Right lobe of liver (tissue), 6 donors: ENCODE measurements around the gene RIMBP2. TPM values are rescaled to one million over a fixed set of nuclear protein-coding genes. Genes with fewer than 3 reads are reported as not detected.
"Not testable (repeated sequence)": the region's sequence is repeated elsewhere in the genome, so short reads cannot be mapped to it uniquely, and the experiment has no call there.

Experiments
- ATAC-seq, 4 donors: fragments of 200-7000 bp; cut with Tn5 transposase; one replicate each; pipeline ENCODE4 v1.9.1; 2020; ENCODE audit warnings: mild to moderate bottlenecking in 4 of 4, moderate library complexity in 4 of 4
- DNase-seq, 3 donors: peaks; one replicate each; pipeline ENCODE4 v3.0.0-alpha.2; 2020
- H3K27ac ChIP-seq, 3 donors: fragments of 200-600 bp; one replicate each; pipeline ENCODE4 v1.8.0; 2022
- H3K27me3 ChIP-seq, 2 donors: fragments of 200-600 bp; one replicate each; pipeline ENCODE4 v1.8.0; 2022
- H3K36me3 ChIP-seq, 4 donors: fragments of 200-600 bp; sonication (generic) in 1 of 4; one replicate each; pipeline versions ENCODE4 v1.5.1 to v1.8.0; 2017 to 2022; ENCODE audit warnings: control low read depth in 1 of 4
- H3K4me1 ChIP-seq, 4 donors: fragments of 200-600 bp; sonication (generic) in 1 of 4; one replicate each; pipeline versions ENCODE4 v1.5.1 to v1.8.0; 2017 to 2022; ENCODE audit warnings: control low read depth in 1 of 4
- H3K4me3 ChIP-seq, 3 donors: fragments of 200-600 bp; one replicate each; pipeline ENCODE4 v1.8.0; 2022
- H3K9me3 ChIP-seq, 4 donors: fragments of 200-600 bp; sonication (generic) in 1 of 4; one replicate each; pipeline versions ENCODE4 v1.5.1 to v1.8.0; 2017 to 2022; ENCODE audit warnings: control low read depth in 1 of 4
- POLR2A ChIP-seq: fragments of 450-650 bp; IDR thresholded peaks from one replicate; pipeline ENCODE4 v1.6.1; 2017; ENCODE audit warnings: antibody characterized with exemption, mild to moderate bottlenecking
- WGBS: methylation state at CpG from one replicate; pipeline ENCODE4 v1.1.6; 2018; ENCODE audit warnings: low coverage, low lambda C conversion rate; ENCODE audit not compliant: insufficient coverage; ENCODE audit errors: missing lambda C conversion rate; 5-methylcytosine and 5-hydroxymethylcytosine counted together
- intact Hi-C, 2 donors: fragments of 100-400 bp; cut with DNase I; formaldehyde crosslinking; loops; one replicate each; pipeline versions ENCODE4 v1.11.2 to v1.14.1; 2022
- total RNA-seq, 6 experiments: library from RNA; depleted of rRNA in 2 of 6; stranded (reverse); fragments of >200 nt in 2 of 6; fragmentation: NEBNext Ultra II Directional in 3 of 6; extraction: Animal tissue kit (Norgen Biotek cat#: 25700) in 3 of 6; gene quantifications; one replicate each; pipeline versions ENCODE4 v1.1.0 to v1.2.4, GENCODE V29; 2016 to 2023
- TF ChIP-seq, protein P1 (sequence below), 4 donors: fragments of 200-600 bp in 3 of 4; fragments of 450-650 bp in 1 of 4; IDR thresholded peaks; one replicate each; pipeline versions ENCODE4 v1.5.1 to v1.8.0; 2016 to 2022; ENCODE audit warnings: antibody characterized with exemption in 4 of 4, mild to moderate bottlenecking in 2 of 4
- donor health status: DM: no; HTN: yes; CAD: no.
- donor health status: DM: no; HTN: no; CAD: no.
- donor health status: DM: no; HTN: no; CAD: no.
- donor health status: DM: no; HTN: yes; CAD: no.
- donor health status: DM: no; HTN: yes; CAD: no.

Gene RIMBP2
- total RNA-seq, 6 experiments from 2014 or later, result 0.04 to 0.19 TPM; not detected in 4

DNA sequence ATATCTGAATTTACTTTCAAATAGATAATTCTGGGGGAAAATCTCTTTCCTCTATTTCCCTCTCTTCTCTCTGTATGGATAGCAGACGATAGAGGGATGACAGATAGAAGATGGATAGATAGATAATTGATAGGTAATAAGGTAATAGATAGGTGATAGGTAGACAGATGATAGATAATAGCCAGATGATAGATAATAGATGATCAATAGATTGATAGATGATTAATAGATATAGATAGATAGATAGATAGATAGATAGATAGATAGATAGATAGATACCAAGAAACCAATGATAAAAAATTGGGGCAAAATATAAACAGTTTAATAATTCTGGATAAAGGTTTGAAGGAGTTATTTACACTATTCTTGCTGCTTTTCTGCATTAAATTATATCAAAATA is 26.6 kb upstream of the RIMBP2 start:
- intact Hi-C loops, result no loop called here
- H3K27me3 ChIP-seq, result no peaks in the 10 kb centered on the region
- no peak overlapping the region for H3K27ac ChIP-seq
- ATAC-seq (no peak), DNase-seq (no peak)
- no peak overlapping the region for H3K4me3 ChIP-seq
- no peaks in the 10 kb centered on the region for H3K9me3 ChIP-seq
- H3K36me3 ChIP-seq, result no peaks in the 10 kb centered on the region
- peaks cover 0 to 13% (median 3%) of the 10 kb centered on the region in 4 donors for H3K4me1 ChIP-seq
- WGBS, result 50% methylated on average over 1 of the region's 1 CpG
- TF ChIP-seq, protein P1, sequence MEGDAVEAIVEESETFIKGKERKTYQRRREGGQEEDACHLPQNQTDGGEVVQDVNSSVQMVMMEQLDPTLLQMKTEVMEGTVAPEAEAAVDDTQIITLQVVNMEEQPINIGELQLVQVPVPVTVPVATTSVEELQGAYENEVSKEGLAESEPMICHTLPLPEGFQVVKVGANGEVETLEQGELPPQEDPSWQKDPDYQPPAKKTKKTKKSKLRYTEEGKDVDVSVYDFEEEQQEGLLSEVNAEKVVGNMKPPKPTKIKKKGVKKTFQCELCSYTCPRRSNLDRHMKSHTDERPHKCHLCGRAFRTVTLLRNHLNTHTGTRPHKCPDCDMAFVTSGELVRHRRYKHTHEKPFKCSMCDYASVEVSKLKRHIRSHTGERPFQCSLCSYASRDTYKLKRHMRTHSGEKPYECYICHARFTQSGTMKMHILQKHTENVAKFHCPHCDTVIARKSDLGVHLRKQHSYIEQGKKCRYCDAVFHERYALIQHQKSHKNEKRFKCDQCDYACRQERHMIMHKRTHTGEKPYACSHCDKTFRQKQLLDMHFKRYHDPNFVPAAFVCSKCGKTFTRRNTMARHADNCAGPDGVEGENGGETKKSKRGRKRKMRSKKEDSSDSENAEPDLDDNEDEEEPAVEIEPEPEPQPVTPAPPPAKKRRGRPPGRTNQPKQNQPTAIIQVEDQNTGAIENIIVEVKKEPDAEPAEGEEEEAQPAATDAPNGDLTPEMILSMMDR (IDR thresholded peaks at IDR 0.05), result no peak
- no peak for TF ChIP-seq POLR2A

DNA sequence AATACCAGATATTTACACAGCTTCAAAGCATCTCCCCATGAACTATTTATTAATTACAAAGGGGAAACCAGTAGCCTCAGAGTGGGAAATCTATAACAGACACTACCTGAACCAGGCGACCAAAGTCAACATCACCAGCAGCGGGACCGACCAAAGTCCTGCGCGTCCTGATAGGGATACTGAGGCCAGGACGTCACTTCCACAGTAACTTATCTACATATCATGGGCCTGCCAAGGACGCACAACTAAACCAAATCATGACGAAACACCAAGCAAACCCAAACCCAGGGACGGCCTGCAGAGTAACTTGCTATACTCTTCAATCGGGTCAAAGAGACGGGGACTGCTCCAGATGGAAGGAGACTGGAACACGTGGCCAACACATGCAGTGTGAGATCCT is 26.0 kb upstream of the RIMBP2 start:
- intact Hi-C loops, result no loop called here
- peaks cover 0 to 11% (median 2%) of the 10 kb centered on the region in 4 donors for H3K4me1 ChIP-seq
- H3K27me3 ChIP-seq, result no peaks in the 10 kb centered on the region
- 66% methylated on average over 8 of the region's 12 CpGs for WGBS
- TF ChIP-seq POLR2A, result no peak
- TF ChIP-seq, protein P1 (IDR thresholded peaks at IDR 0.05), result no peak
- H3K9me3 ChIP-seq, result no peaks in the 10 kb centered on the region
- no peak for DNase-seq
- ATAC-seq, result peak in 1 of 4 donors; percentile 60
- H3K36me3 ChIP-seq, result no peaks in the 10 kb centered on the region
- H3K4me3 ChIP-seq, result no peak overlapping the region
- H3K27ac ChIP-seq, result no peak overlapping the region

DNA sequence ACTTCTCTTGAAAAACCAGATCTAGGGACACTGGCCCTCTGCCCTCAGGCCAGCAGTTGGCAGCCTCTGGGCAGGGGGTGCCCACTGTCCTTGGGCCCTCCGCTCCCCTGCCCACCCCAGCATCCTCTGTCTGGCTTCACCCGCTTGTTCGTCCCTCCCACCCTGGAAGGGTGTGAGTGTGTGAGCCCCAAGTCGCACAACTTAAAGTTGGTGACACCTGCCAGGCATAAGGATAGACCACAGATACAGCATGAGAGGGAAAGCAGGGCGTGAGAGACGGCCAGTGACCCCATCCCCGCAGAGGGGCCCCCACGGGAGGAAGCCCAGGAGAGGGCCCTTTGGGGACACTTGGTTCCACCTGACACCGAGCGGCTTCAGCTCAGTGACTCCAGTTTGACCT is 23.5 kb upstream of the RIMBP2 start:
- WGBS, result 34% methylated on average over 2 of the region's 10 CpGs
- no peak for DNase-seq
- no peak for ATAC-seq

DNA sequence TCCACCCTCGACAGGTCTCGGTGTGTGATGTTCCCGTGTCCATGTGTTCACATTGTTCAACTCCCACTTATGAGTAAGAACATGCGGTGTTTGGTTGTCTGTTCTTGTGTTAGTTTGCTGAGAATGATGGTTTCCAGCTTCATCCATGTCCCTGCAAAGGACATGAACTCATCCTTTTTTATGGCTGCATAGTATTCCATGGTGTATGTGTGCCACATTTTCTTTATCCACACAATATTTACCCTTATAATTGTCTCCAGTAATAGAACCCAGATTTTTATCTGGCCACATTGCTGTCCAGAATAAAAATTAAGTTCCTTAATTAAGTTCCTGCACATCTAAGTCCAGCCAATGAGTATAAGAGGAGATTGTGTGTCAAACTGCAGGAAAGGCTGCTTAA is 22.3 kb upstream of the RIMBP2 start:
- WGBS, result 90% methylated on average over 4 of the region's 4 CpGs
- H3K27me3 ChIP-seq, H3K4me3 ChIP-seq, H3K4me1 ChIP-seq, ATAC-seq, H3K27ac ChIP-seq, H3K9me3 ChIP-seq, DNase-seq, intact Hi-C loops, H3K36me3 ChIP-seq: not testable (repeated sequence)

More for the DNA sequence above, 23.5 kb upstream of the RIMBP2 start:
- no peak overlapping the region for H3K27ac ChIP-seq
- peaks cover 0 to 9% (median 2%) of the 10 kb centered on the region in 4 donors for H3K4me1 ChIP-seq
- H3K27me3 ChIP-seq, result no peaks in the 10 kb centered on the region
- TF ChIP-seq POLR2A, result no peak
- TF ChIP-seq, protein P1 (IDR thresholded peaks at IDR 0.05), result no peak
- intact Hi-C loops, result no loop called here
- H3K36me3 ChIP-seq, result no peaks in the 10 kb centered on the region
- no peak overlapping the region for H3K4me3 ChIP-seq
- no peaks in the 10 kb centered on the region for H3K9me3 ChIP-seq

DNA sequence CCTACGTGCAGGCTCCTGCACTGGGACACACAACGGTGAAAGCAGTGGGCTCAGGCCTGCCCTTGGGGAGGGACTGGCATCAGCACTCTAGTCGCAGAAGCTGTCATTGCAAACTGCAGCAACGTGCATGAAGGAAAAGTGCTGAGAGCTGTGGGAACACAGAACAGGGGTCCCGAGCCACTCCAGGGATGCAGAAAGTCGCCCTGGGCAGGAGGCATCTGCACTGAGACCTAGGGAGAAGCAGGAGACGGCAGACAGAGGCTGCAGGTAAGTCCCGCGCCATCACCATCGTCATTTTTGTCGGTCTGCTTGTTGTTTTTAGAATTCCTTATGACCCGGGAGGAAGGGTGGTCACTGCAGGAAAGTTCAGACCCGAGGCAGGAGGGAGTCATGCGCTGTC is 21.6 kb upstream of the RIMBP2 start:
- no peaks in the 10 kb centered on the region for H3K9me3 ChIP-seq
- ATAC-seq (no peak), DNase-seq (no peak)
- WGBS, result 28% methylated on average over 11 of the region's 14 CpGs
- H3K27me3 ChIP-seq, result no peaks in the 10 kb centered on the region
- intact Hi-C loops, result no loop called here
- TF ChIP-seq, protein P1 (IDR thresholded peaks at IDR 0.05), result no peak
- TF ChIP-seq POLR2A, result no peak
- H3K4me1 ChIP-seq, result no peaks in the 10 kb centered on the region
- H3K36me3 ChIP-seq, result no peaks in the 10 kb centered on the region
- no peak overlapping the region for H3K27ac ChIP-seq
- no peak overlapping the region for H3K4me3 ChIP-seq
